CD8-positive, alpha-beta memory T cell (primary cell): Measurements from ENCODE around the gene JAGN1. TPM values are rescaled to one million over a fixed set of nuclear protein-coding genes. Genes with fewer than 3 reads are reported as not detected.
A peak's percentile ranks its signal among the peaks of the same experiment; 100 is the strongest.
"Not testable (repeated sequence)": the region's sequence is repeated elsewhere in the genome, so short reads cannot be mapped to it uniquely, and the experiment has no call there.

Experiments
- CTCF ChIA-PET: fragments of 350-600 bp; sonication (Branson Sonifier 250); formaldehyde crosslinking; loops from one replicate; lab custom pipeline; 2021; ENCODE audit warnings: antibody characterized with exemption; lab: Charles Lee
- POLR2A ChIA-PET: fragments of 350-600 bp; sonication (Branson Sonifier 250); formaldehyde crosslinking; loops from one replicate; lab custom pipeline; 2021; ENCODE audit warnings: antibody characterized with exemption; lab: Charles Lee
- DNase-seq, 5 donors: peaks; one replicate each; pipeline versions ENCODE4 v3.0.0 to v3.0.0-alpha.2; 2020 to 2022; ENCODE audit warnings: mixed read lengths in 1 of 5
- H3K27ac ChIP-seq: one replicate; pipeline ENCODE4 v1.7.0; 2013; ENCODE audit warnings: low read depth, mild to moderate bottlenecking, low read length, moderate library complexity
- H3K27me3 ChIP-seq: 2 replicates; pipeline ENCODE4 v1.7.0; 2013; ENCODE audit warnings: low read length, mild to moderate bottlenecking; ENCODE audit not compliant: insufficient read depth, poor library complexity, severe bottlenecking
- H3K36me3 ChIP-seq: 2 replicates; pipeline ENCODE4 v1.7.0; 2013; ENCODE audit warnings: mild to moderate bottlenecking, low read length, moderate library complexity; ENCODE audit not compliant: insufficient read depth
- H3K4me1 ChIP-seq: 2 replicates; pipeline ENCODE4 v1.7.0; 2013; ENCODE audit warnings: mild to moderate bottlenecking, low read length, moderate library complexity; ENCODE audit not compliant: insufficient read depth
- H3K4me3 ChIP-seq: 2 replicates; pipeline ENCODE4 v1.7.0; 2013; ENCODE audit warnings: mild to moderate bottlenecking, low read length
- H3K9me3 ChIP-seq: 2 replicates; pipeline ENCODE4 v1.7.0; 2013; ENCODE audit warnings: mild to moderate bottlenecking, low read length
- H3K27ac Mint-ChIP-seq, 8 donors: one replicate each; pipeline ENCODE4 v1.8.0; 2020 to 2021; ENCODE audit warnings: mixed read lengths in 8 of 8, mild to moderate bottlenecking in 6 of 8, inconsistent platforms in 3 of 8, moderate library complexity in 3 of 8
- H3K27me3 Mint-ChIP-seq, 2 donors: one replicate each; pipeline ENCODE4 v1.8.0; 2020 to 2021; ENCODE audit warnings: mixed read lengths in 2 of 2, mild to moderate bottlenecking in 1 of 2, moderate library complexity in 1 of 2
- H3K36me3 Mint-ChIP-seq, 3 donors: one replicate each; pipeline ENCODE4 v1.8.0; 2020 to 2021; ENCODE audit warnings: mixed read lengths in 3 of 3, inconsistent platforms in 1 of 3, mild to moderate bottlenecking in 1 of 3
- H3K4me1 Mint-ChIP-seq, 3 donors: one replicate each; pipeline ENCODE4 v1.8.0; 2020 to 2021; ENCODE audit warnings: mixed read lengths in 3 of 3, inconsistent platforms in 1 of 3, mild to moderate bottlenecking in 1 of 3
- H3K4me3 Mint-ChIP-seq, 7 donors: one replicate each; pipeline ENCODE4 v1.8.0; 2020 to 2021; ENCODE audit warnings: mixed read lengths in 7 of 7, mild to moderate bottlenecking in 6 of 7, moderate library complexity in 4 of 7, inconsistent platforms in 2 of 7
- H3K9me3 Mint-ChIP-seq, 5 donors: one replicate each; pipeline ENCODE4 v1.8.0; 2020 to 2022; ENCODE audit warnings: mixed read lengths in 5 of 5, mild to moderate bottlenecking in 3 of 5, moderate library complexity in 2 of 5, inconsistent platforms in 1 of 5
- polyA plus RNA-seq: library from polyadenylated mRNA; unstranded; fragments of 300-500 nt; fragmentation: Illumina TruSeq; gene quantifications from one replicate; pipeline ENCODE4 v1.2.3, GENCODE V29; 2021
- total RNA-seq, 2 experiments: library from RNA; stranded (reverse); gene quantifications; one replicate each; pipeline ENCODE4 v1.2.3, GENCODE V29; 2021

The JAGN1 gene
- total and polyA plus RNA-seq, 3 experiments from 2014 or later = 44.4 to 59.0 (median 55.5) TPM

DNA sequence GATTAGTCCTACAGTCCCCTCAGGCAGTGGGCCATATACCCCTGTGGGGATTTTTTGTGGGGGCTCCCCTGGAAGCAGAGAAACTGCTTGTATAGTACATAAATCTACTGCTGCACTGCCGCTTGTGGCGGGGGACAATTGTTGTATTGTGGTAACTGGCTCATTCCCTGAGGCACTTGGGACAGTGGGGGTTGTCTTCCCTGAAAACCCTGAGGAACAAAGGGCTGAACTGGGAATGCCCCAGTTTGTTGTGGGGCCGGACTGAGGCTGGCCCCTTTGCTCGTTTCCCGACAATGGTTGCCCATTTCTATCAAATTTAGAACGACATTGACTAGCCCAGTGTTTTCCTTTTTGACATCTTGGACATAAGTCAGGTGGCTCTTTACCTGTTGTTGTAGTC is 39.0 kb upstream of the JAGN1 start:
- H3K27me3 ChIP-seq, POLR2A ChIA-PET, H3K4me3 ChIP-seq, H3K4me1 ChIP-seq, H3K36me3 Mint-ChIP-seq, H3K27ac Mint-ChIP-seq, H3K27ac ChIP-seq, DNase-seq, H3K36me3 ChIP-seq, H3K9me3 ChIP-seq, H3K9me3 Mint-ChIP-seq, H3K4me3 Mint-ChIP-seq: not testable (repeated sequence)
- peaks cover 3 to 11% (median 11%) of the 10 kb centered on the region in 3 donors for H3K4me1 Mint-ChIP-seq
- peaks cover 4 to 13% of the 10 kb centered on the region in 2 donors for H3K27me3 Mint-ChIP-seq
- CTCF ChIA-PET = interaction anchor here (1.6 kb wide), 1 partner anchor 81 kb away, joined by 4 read pairs; no protein-coding TSS in a partner anchor

DNA sequence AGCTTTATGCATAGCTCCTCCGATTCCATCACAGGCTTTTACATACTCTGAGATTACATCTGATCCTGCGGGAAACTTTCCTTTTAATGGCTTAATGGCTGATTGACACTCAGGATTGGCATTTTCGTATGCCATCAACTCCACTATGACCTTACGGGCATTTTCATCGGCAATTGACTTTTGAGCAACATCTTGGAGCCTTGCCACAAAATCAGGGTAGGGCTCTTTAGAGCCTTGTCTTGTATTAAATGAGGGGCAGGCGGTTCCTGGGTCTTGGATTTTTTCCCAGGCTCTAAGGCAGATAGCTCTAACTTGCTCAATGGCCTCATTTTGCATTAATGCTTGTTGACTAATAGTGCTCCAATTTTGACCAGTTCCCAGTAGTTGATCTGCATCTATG is 38.5 kb upstream of the JAGN1 start:
- H3K4me3 ChIP-seq, DNase-seq, H3K27ac Mint-ChIP-seq, H3K27me3 ChIP-seq, H3K9me3 Mint-ChIP-seq, H3K27ac ChIP-seq, H3K4me1 ChIP-seq, H3K9me3 ChIP-seq, H3K4me3 Mint-ChIP-seq, H3K36me3 ChIP-seq, H3K36me3 Mint-ChIP-seq, POLR2A ChIA-PET: not testable (repeated sequence)
- H3K4me1 Mint-ChIP-seq = peaks cover 3 to 11% (median 11%) of the 10 kb centered on the region in 3 donors
- CTCF ChIA-PET = interaction anchor here (1.6 kb wide), 1 partner anchor 81 kb away, joined by 4 read pairs; no protein-coding TSS in a partner anchor
- peaks cover 4 to 13% of the 10 kb centered on the region in 2 donors for H3K27me3 Mint-ChIP-seq

DNA sequence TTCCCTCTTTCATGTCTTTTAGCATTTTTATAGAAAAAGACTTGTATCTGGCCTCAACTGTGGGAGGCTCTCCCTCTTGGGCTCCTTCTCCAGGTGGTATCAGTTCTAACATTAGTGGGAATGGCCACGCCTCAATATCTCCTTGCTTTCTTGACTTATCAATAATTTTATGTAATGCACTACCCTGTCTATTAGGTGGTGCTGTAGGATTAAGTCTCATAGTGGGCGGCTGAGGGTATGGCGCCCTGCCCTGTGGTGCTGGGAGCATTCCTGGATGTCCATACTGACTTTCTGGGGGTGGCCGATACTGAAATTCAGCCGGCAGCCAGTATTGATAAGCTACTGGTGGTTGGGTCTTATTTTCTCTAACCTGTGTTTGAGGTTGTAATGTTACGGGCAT is 37.9 kb upstream of the JAGN1 start:
- H3K36me3 Mint-ChIP-seq = no peaks in the 10 kb centered on the region
- Histone ChIP-seq H3K4me3 (no peak overlapping the region), H3K27me3 (no peaks in the 10 kb centered on the region), H3K9me3 (no peaks in the 10 kb centered on the region), H3K4me1 (no peaks in the 10 kb centered on the region), H3K36me3 (no peaks in the 10 kb centered on the region), H3K27ac (no peak overlapping the region)
- peaks cover 3 to 11% (median 11%) of the 10 kb centered on the region in 3 donors for H3K4me1 Mint-ChIP-seq
- H3K9me3 Mint-ChIP-seq = no peaks in the 10 kb centered on the region
- POLR2A ChIA-PET = no interaction called here
- H3K27ac Mint-ChIP-seq = no peak overlapping the region
- H3K27me3 Mint-ChIP-seq = peaks cover 4 to 13% of the 10 kb centered on the region in 2 donors
- no peak overlapping the region for H3K4me3 Mint-ChIP-seq
- CTCF ChIA-PET = no interaction called here
- no peak for DNase-seq

DNA sequence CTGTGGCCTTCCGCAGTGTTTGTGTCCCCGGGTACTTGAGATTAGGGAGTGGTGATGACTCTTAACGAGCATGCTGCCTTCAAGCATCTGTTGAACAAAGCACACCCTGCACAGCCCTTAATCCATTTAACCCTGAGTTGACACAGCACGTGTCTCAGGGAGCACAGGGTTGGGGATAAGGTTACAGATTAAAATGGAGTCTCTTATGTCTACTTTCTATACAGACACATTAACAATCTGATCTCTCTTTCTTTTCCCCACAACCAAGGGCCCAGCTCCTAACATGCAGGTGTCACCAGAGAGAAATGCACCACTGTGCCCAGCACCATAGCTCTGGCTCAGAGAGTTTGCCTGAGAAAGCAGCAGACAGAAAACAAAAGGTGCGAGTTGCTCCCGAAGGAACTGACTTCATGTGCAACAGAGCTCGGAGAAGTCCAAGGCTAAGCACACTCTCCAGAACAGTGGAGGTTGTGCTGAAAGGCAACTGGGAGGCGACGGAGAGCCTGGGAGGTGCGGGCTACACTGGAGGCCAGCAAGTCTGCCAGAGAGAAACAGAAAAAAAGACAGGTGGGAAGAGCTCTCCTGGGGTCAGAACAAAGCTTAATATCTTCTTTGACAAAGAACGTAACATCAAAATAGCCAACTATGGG is 36.0 kb upstream of the JAGN1 start:
- CTCF ChIA-PET = interaction anchor here (1.1 kb wide), 1 partner anchor 11 kb away, joined by 5 read pairs; the partner anchor contains the start of gene RPUSD3
- H3K27ac ChIP-seq, POLR2A ChIA-PET, H3K9me3 Mint-ChIP-seq, H3K4me1 ChIP-seq, H3K27me3 ChIP-seq, H3K36me3 ChIP-seq, H3K36me3 Mint-ChIP-seq, H3K27ac Mint-ChIP-seq, H3K9me3 ChIP-seq, H3K4me3 ChIP-seq, DNase-seq: not testable (repeated sequence)
- Mint-ChIP-seq H3K4me3 (peak overlapping the region in 2 of 7 donors; percentile 9 to 13), H3K4me1 (peaks cover 3 to 11% (median 11%) of the 10 kb centered on the region in 3 donors), H3K27me3 (peaks cover 4 to 13% of the 10 kb centered on the region in 2 donors)

DNA sequence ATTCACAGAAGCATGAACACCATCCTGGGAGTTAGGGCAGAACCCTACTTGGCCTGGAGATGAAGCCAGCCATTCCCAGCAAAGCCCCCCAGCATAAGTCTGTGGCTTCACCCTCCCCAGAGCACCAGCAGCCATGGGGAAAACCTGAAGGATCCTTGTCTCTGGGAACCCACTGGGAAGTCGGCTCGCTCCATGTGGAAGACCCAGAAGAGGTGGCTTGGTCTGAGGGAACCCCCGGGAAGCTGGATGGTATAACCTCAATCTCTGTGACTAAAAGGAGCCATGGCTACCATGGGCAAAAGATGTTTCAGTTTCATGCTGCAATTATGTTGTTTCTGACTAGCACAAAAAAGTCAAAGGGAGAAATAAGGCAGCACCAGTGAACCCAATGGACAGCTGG is 34.8 kb upstream of the JAGN1 start:
- H3K9me3 Mint-ChIP-seq = no peaks in the 10 kb centered on the region
- no peak overlapping the region for H3K27ac Mint-ChIP-seq
- CTCF ChIA-PET = no interaction called here
- no peaks in the 10 kb centered on the region for H3K36me3 Mint-ChIP-seq
- no peak for DNase-seq
- Histone ChIP-seq H3K4me3 (no peak overlapping the region), H3K27ac (no peak overlapping the region), H3K9me3 (no peaks in the 10 kb centered on the region), H3K4me1 (no peaks in the 10 kb centered on the region), H3K36me3 (no peaks in the 10 kb centered on the region), H3K27me3 (no peaks in the 10 kb centered on the region)
- POLR2A ChIA-PET = no interaction called here
- H3K4me1 Mint-ChIP-seq = peaks cover 3 to 11% (median 11%) of the 10 kb centered on the region in 3 donors
- peaks cover 4 to 13% of the 10 kb centered on the region in 2 donors for H3K27me3 Mint-ChIP-seq
- no peak overlapping the region for H3K4me3 Mint-ChIP-seq

DNA sequence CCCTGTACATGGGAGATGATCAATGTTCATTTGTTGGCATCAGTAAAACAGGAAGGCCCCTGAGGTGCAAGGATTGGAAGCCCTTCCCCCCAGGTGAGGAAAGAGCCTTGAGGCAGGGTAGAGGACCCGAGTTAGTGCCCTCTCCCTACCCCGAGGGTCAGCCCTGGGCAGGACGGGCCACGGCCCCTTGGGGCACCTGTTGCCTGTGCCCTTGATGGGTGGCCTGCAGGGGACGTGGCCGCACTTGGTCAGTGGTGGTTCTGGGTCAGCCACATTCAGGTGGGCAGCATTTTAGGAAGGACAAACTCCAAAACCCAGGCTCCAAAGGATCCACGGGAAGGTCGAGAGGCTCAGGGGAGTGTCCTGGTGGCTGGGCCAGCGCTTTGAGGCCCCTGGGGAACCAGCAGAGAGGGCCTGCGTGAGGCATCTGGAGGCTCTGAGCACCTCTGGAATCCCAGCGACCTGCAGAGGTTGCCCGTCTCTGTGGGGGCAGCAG is 30.8 kb upstream of the JAGN1 start:
- no peak overlapping the region for H3K4me3 Mint-ChIP-seq
- H3K4me3 ChIP-seq = no peak overlapping the region
- no peaks in the 10 kb centered on the region for H3K9me3 ChIP-seq
- no peaks in the 10 kb centered on the region for H3K36me3 ChIP-seq
- no peak for DNase-seq
- ChIA-PET CTCF (no interaction called here), POLR2A (no interaction called here)
- no peaks in the 10 kb centered on the region for H3K4me1 ChIP-seq
- H3K27ac Mint-ChIP-seq = no peak overlapping the region
- H3K27me3 ChIP-seq = no peaks in the 10 kb centered on the region
- H3K36me3 Mint-ChIP-seq = no peaks in the 10 kb centered on the region
- peaks cover 10 to 13% of the 10 kb centered on the region in 2 donors for H3K27me3 Mint-ChIP-seq
- peaks cover 0 to 6% (median 4%) of the 10 kb centered on the region in 3 donors for H3K4me1 Mint-ChIP-seq
- H3K27ac ChIP-seq = no peak overlapping the region
- H3K9me3 Mint-ChIP-seq = no peaks in the 10 kb centered on the region

DNA sequence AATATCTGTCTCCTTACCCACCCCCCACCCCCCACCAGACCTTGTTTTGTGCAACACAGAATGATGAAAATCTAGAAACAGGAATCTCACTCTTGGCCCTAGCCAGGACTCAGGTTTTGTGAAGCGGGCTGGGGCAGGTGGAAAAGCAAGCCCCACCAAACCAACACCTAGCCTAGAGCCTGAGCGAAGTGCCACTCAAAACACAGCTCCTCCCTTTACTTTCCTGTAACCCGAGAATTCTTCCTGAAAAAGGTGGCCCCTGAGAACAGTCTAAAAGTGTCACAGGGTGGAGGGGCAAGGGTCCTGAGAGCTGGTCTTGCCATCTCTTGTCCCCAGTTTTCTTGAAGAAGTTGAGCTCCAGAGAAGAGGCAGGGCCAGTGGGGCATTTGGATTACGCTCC is 29.2 kb upstream of the JAGN1 start:
- H3K27me3 ChIP-seq = no peaks in the 10 kb centered on the region
- no peaks in the 10 kb centered on the region for H3K9me3 ChIP-seq
- Mint-ChIP-seq H3K27me3 (peaks cover 10 to 11% of the 10 kb centered on the region in 2 donors), H3K27ac (no peak overlapping the region), H3K9me3 (no peaks in the 10 kb centered on the region), H3K4me3 (no peak overlapping the region), H3K36me3 (no peaks in the 10 kb centered on the region), H3K4me1 (peaks cover 0 to 6% (median 1%) of the 10 kb centered on the region in 3 donors)
- H3K4me1 ChIP-seq = no peaks in the 10 kb centered on the region
- no peaks in the 10 kb centered on the region for H3K36me3 ChIP-seq
- ChIA-PET CTCF (no interaction called here), POLR2A (no interaction called here)
- no peak for DNase-seq
- no peak overlapping the region for H3K27ac ChIP-seq
- H3K4me3 ChIP-seq = no peak overlapping the region

DNA sequence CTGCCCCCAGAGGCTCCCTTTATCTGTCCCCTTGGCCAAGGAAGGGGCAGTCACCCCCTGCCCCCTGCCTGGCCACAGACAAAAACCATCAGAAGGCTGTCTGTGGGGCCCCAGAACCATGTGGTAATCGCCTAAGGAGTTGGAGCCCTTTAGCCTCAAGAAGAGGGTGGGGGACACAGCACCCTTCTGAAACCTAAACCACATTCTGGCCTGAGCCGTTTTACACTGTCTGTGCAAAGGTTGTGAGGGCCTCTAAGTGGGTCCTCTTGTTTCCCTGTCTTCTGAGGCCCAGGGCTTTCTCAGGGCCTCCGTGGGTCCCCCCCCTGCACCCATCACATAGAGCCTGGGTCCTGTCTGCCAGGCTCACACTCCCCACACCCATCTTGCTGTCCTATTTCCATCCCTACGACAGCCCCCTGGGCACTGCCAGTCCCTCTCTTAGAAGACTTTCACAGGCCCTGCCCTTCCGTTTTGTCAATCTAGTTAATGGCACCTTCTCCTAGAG is 28.7 kb upstream of the JAGN1 start:
- Mint-ChIP-seq H3K9me3 (no peaks in the 10 kb centered on the region), H3K4me1 (peaks cover 0 to 6% (median 1%) of the 10 kb centered on the region in 3 donors), H3K4me3 (peak overlapping the region in 1 of 7 donors; percentile 5), H3K27me3 (peaks cover 10 to 11% of the 10 kb centered on the region in 2 donors), H3K36me3 (no peaks in the 10 kb centered on the region), H3K27ac (no peak overlapping the region)
- Histone ChIP-seq H3K9me3 (no peaks in the 10 kb centered on the region), H3K36me3 (no peaks in the 10 kb centered on the region), H3K4me1 (no peaks in the 10 kb centered on the region), H3K27ac (no peak overlapping the region), H3K4me3 (no peak overlapping the region), H3K27me3 (no peaks in the 10 kb centered on the region)
- ChIA-PET POLR2A (no interaction called here), CTCF (no interaction called here)
- no peak for DNase-seq
